ENCODE measurements around the gene PMEPA1. TPM values are rescaled to one million over a fixed set of nuclear protein-coding genes. Genes with fewer than 3 reads are reported as not detected.
A peak's percentile ranks its signal among the peaks of the same experiment; 100 is the strongest.

PMEPA1 gene
- total RNA-seq, 2 experiments from 2014 or later = 1.4 to 3.7 TPM

DNA sequence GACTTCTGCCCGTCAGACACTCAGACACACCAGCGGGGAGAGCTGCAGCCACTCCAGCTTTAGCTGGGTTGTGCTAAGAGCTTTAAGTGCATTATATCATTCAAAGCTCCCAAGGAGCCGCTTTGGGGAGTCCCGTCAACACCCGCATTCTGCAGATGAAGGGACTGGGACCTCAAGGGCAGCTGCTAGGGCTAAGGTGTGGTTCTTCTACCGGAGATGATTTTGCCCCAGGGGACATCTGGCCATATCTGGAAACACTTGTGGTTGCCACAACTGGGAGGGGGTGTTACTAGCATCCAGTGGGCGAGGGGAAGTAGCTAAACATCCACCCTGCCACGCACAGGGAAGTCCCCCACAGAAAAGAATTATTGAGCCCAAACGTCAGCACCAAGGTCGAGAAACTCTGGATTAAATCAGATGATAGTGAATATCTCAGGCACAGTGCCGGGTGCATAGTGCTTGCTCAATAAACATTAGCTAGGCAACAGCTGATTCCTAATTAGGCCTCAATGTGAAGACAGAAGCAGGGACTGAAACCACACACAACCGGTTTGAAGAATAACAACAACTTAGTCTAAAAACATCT is 29.6 kb downstream of the PMEPA1 start:
- ChIA-PET POLR2A (interaction anchor here (1.0 to 4.3 kb wide), 10 partner anchors 9 to 62 kb away, joined by 3 to 16 read pairs (median 4); partner anchors contain the start of genes PMEPA1 and ZBP1), CTCF (ENCODE audit: unreplicated experiment) (interaction anchor here (0.5 to 1.5 kb wide), 8 partner anchors 11 to 230 kb away, joined by 3 to 6 read pairs (median 3); no protein-coding TSS in a partner anchor)
- TF ChIP-seq EZH2phosphoT487 (IDR thresholded peaks at IDR 0.05; ENCODE audit: borderline replicate concordance, low read depth, low read length) = no peak
- TF ChIP-seq, protein P1, sequence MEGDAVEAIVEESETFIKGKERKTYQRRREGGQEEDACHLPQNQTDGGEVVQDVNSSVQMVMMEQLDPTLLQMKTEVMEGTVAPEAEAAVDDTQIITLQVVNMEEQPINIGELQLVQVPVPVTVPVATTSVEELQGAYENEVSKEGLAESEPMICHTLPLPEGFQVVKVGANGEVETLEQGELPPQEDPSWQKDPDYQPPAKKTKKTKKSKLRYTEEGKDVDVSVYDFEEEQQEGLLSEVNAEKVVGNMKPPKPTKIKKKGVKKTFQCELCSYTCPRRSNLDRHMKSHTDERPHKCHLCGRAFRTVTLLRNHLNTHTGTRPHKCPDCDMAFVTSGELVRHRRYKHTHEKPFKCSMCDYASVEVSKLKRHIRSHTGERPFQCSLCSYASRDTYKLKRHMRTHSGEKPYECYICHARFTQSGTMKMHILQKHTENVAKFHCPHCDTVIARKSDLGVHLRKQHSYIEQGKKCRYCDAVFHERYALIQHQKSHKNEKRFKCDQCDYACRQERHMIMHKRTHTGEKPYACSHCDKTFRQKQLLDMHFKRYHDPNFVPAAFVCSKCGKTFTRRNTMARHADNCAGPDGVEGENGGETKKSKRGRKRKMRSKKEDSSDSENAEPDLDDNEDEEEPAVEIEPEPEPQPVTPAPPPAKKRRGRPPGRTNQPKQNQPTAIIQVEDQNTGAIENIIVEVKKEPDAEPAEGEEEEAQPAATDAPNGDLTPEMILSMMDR (conservative IDR thresholded peaks at IDR 0.05; ENCODE audit: low read length) = no peak
- intact Hi-C loops (cut with micrococcal nuclease; ENCODE audit: unreplicated experiment) = loop anchor here (1.0 to 5.0 kb wide), 6 partner anchors 23 to 363 kb away; partner anchors contain the start of genes PMEPA1, RBM38 and ZBP1
- Histone ChIP-seq H3K27ac (ENCODE audit: low read depth, low read length, poor library complexity, severe bottlenecking) (peak overlapping the region; percentile 99), H3K9me3 (ENCODE audit: low read length) (no peaks in the 10 kb centered on the region), H3K4me1 (ENCODE audit: insufficient read depth, low read length, poor library complexity, severe bottlenecking) (peaks cover 92% of the 10 kb centered on the region), H3K9me2 (ENCODE audit: insufficient read depth, low read length) (no peaks in the 10 kb centered on the region), H4K20me1 (ENCODE audit: insufficient read depth, low read length) (no peaks in the 10 kb centered on the region), H3K36me3 (ENCODE audit: insufficient read depth, low read length) (no peaks in the 10 kb centered on the region), H3K4me3 (ENCODE audit: low read depth, low read length, poor library complexity, severe bottlenecking) (peak overlapping the region; percentile 64), H3K79me2 (ENCODE audit: insufficient read depth, low read depth, low read length) (peaks cover 33% of the 10 kb centered on the region; the same call in 1 of the 2 replicates), H3K4me2 (ENCODE audit: low read length) (peak overlapping the region; percentile 94), H2AFZ (ENCODE audit: low read length) (no peak overlapping the region)
- DNase-seq (ENCODE audit: low spot score) = peak; percentile 91
- no TSS peak for BruUV-seq (replicated peaks)

DNA sequence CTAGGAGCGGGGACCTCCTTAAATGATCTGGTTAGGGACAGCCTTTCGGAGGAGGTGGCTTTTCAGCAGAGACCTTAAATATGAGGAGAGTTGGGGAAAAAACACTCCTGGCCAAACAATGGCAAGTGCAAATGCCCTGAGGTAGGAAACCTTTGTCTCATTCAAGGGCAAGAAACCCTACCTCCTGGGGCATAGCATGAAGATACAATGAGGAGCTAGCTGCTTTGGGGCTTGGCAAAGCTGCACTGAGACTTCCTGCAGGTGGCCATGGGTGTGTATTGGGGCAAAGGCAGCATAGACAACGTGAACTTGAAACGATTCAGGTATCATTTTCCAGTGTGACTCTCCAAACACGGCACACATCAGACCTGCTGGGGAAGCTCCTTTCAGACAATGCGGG is 30.7 kb downstream of the PMEPA1 start:
- H4K20me1 ChIP-seq (ENCODE audit: insufficient read depth, low read length) = no peaks in the 10 kb centered on the region
- peak; percentile 74 for DNase-seq (ENCODE audit: low spot score)
- no peaks in the 10 kb centered on the region for H3K36me3 ChIP-seq (ENCODE audit: insufficient read depth, low read length)
- no TSS peak for BruUV-seq (replicated peaks)
- H3K9me3 ChIP-seq (ENCODE audit: low read length) = no peaks in the 10 kb centered on the region
- H3K9me2 ChIP-seq (ENCODE audit: insufficient read depth, low read length) = no peaks in the 10 kb centered on the region
- CTCF ChIA-PET (ENCODE audit: unreplicated experiment) = interaction anchor here (1.4 to 1.5 kb wide), 2 partner anchors 12 to 58 kb away, joined by 3 to 4 read pairs; no protein-coding TSS in a partner anchor
- peaks cover 81% of the 10 kb centered on the region for H3K4me1 ChIP-seq (ENCODE audit: insufficient read depth, low read length, poor library complexity, severe bottlenecking)
- H3K4me2 ChIP-seq (ENCODE audit: low read length) = peak overlapping the region; percentile 94
- peak overlapping the region; percentile 64 for H3K4me3 ChIP-seq (ENCODE audit: low read depth, low read length, poor library complexity, severe bottlenecking)
- no peak overlapping the region for H2AFZ ChIP-seq (ENCODE audit: low read length)
- TF ChIP-seq, protein P1 (conservative IDR thresholded peaks at IDR 0.05; ENCODE audit: low read length) = no peak
- no peak for TF ChIP-seq EZH2phosphoT487 (IDR thresholded peaks at IDR 0.05; ENCODE audit: borderline replicate concordance, low read depth, low read length)
- POLR2A ChIA-PET = interaction anchor here (1.0 to 4.3 kb wide), 7 partner anchors 13 to 61 kb away, joined by 3 to 16 read pairs (median 6); partner anchors contain the start of genes PMEPA1 and ZBP1
- H3K27ac ChIP-seq (ENCODE audit: low read depth, low read length, poor library complexity, severe bottlenecking) = peak overlapping the region; percentile 99
- H3K79me2 ChIP-seq (ENCODE audit: insufficient read depth, low read depth, low read length) = peaks cover 25% of the 10 kb centered on the region; the same call in 1 of the 2 replicates
- intact Hi-C loops (cut with micrococcal nuclease; ENCODE audit: unreplicated experiment) = no loop called here

DNA sequence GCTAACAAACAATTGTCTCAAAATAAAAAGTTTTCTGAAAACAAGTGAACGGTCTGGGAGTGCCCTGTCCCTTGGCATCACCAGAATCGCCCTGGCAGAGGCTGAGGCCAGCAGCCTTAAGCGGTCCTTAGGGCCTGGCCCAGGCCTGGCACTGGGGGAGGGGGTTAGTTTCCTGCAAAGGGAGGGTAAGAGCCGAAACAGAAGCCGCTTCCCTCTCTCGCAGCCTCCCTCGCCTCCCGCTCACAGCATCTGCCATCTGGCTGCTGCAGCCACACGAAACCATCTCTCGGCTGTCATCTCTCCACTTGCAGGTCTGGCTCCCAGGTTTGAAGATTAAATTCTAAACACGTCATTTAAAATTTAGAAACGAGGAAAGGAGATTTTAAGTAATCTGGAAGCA is 31.5 kb downstream of the PMEPA1 start:
- Histone ChIP-seq H2AFZ (ENCODE audit: low read length) (no peak overlapping the region), H3K4me2 (ENCODE audit: low read length) (peak overlapping the region; percentile 94), H3K27ac (ENCODE audit: low read depth, low read length, poor library complexity, severe bottlenecking) (peak overlapping the region; percentile 99), H3K9me3 (ENCODE audit: low read length) (no peaks in the 10 kb centered on the region), H3K79me2 (ENCODE audit: insufficient read depth, low read depth, low read length) (peaks cover 19% of the 10 kb centered on the region; the same call in 1 of the 2 replicates), H3K9me2 (ENCODE audit: insufficient read depth, low read length) (no peaks in the 10 kb centered on the region), H3K4me1 (ENCODE audit: insufficient read depth, low read length, poor library complexity, severe bottlenecking) (peaks cover 73% of the 10 kb centered on the region), H3K36me3 (ENCODE audit: insufficient read depth, low read length) (no peaks in the 10 kb centered on the region), H4K20me1 (ENCODE audit: insufficient read depth, low read length) (no peaks in the 10 kb centered on the region), H3K4me3 (ENCODE audit: low read depth, low read length, poor library complexity, severe bottlenecking) (peak overlapping the region; percentile 64)
- ChIA-PET POLR2A (no interaction called here), CTCF (ENCODE audit: unreplicated experiment) (no interaction called here)
- intact Hi-C loops (cut with micrococcal nuclease; ENCODE audit: unreplicated experiment) = loop anchor here (1.0 kb wide), 1 partner anchor 24 kb away; no protein-coding TSS in a partner anchor
- no TSS peak for BruUV-seq (replicated peaks)
- peak; percentile 80 for DNase-seq (ENCODE audit: low spot score)
- TF ChIP-seq, protein P1 (conservative IDR thresholded peaks at IDR 0.05; ENCODE audit: low read length) = no peak
- no peak for TF ChIP-seq EZH2phosphoT487 (IDR thresholded peaks at IDR 0.05; ENCODE audit: borderline replicate concordance, low read depth, low read length)

All from OCI-LY7 (cell line).